Gastrocnemius medialis (tissue), 4 donors: ENCODE results near the gene RPL13A.

Experiments used
- POLR2A ChIP-seq, 2 donors: fragments of 450-650 bp; IDR thresholded peaks; one replicate each; pipeline ENCODE4 v1.6.1; 2017; ENCODE audit warnings: antibody characterized with exemption in 2 of 2, mild to moderate bottlenecking in 2 of 2, moderate library complexity in 2 of 2
- TF ChIP-seq, protein P1 (sequence below), 5 experiments: fragments of 450-650 bp in 3 of 5; fragments of 200-600 bp in 2 of 5; sonication (generic) in 2 of 5; IDR thresholded peaks in 4 of 5; conservative IDR thresholded peaks in 1 of 5; 1 replicate in 4 of 5; 2 replicates in 1 of 5; pipeline ENCODE4 v1.5.1; 2016 to 2019; ENCODE audit warnings: antibody characterized with exemption in 5 of 5, mild to moderate bottlenecking in 3 of 5, moderate library complexity in 3 of 5

DNA sequence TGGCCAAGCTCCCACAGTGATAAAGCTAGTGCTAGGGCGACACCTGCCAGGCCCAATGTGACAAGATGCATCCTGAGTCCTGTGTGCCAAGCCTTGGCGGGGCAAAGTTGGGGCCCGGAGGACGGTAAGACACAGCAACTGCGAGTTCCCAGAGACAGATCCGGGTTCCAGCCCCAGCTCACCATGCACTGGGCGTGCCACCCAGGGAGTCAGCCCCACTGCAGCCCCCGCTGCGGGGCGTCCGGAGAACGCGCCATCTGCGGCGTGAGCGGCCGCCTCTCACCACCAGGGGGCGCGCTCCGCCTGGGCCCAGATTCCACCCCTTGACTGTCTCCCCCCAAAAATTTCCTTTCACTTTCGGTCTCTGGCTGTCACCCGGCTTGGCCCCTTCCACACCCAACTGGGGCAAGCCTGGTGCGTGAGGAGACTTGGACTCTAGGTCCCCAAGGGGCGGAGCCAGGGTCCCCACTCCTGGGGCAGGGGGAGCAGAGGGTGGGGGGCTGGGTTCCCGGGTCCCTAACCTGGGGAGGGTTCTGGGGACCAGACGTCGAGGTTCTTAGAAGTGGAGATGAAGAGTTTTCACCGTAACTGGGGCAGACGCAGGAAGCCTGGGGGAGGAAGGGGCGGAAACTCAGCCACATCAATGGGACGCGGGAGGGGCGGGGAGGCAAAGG, 13.4 kb upstream of the RPL13A start, which contains the start of gene FLT3LG:
- TF ChIP-seq, protein P1, sequence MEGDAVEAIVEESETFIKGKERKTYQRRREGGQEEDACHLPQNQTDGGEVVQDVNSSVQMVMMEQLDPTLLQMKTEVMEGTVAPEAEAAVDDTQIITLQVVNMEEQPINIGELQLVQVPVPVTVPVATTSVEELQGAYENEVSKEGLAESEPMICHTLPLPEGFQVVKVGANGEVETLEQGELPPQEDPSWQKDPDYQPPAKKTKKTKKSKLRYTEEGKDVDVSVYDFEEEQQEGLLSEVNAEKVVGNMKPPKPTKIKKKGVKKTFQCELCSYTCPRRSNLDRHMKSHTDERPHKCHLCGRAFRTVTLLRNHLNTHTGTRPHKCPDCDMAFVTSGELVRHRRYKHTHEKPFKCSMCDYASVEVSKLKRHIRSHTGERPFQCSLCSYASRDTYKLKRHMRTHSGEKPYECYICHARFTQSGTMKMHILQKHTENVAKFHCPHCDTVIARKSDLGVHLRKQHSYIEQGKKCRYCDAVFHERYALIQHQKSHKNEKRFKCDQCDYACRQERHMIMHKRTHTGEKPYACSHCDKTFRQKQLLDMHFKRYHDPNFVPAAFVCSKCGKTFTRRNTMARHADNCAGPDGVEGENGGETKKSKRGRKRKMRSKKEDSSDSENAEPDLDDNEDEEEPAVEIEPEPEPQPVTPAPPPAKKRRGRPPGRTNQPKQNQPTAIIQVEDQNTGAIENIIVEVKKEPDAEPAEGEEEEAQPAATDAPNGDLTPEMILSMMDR (IDR thresholded peaks at IDR 0.05 in 4 of 5, conservative IDR thresholded peaks at IDR 0.05 in 1 of 5), result peak; percentile 90 to 100 (median 98)
- no peak for TF ChIP-seq POLR2A (IDR thresholded peaks at IDR 0.05)
